ENCODE results near the gene NR4A3. TPM values are rescaled to one million over a fixed set of nuclear protein-coding genes. Genes with fewer than 3 reads are reported as not detected.

Gene NR4A3
- total and polyA plus RNA-seq, 10 donors: 0.32 to 6.7 (median 2.2) TPM

DNA sequence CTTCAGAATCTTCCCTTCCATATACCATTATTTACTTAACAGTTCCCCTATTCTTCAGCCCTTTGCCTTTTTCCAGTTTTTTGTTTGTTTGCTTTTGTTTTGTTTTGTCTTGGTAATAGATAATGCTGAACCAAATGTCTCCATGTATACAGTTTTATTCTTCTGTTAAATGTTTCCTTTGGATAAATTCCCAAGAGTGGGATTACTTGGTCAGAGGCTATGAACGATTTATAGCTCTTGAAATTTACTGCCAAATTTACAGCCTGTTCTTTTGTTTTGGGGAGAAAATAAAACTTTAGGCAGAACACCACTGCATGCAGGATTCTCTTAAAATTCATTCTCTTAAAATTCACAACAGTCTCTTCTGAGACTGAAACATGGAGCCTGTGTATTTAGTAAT lies 38.6 kb downstream of the NR4A3 start:
- Histone ChIP-seq H3K4me3 (no peak overlapping the region), H3K36me3 (no peaks in the 10 kb centered on the region), H3K27ac (no peak overlapping the region), H3K27me3 (replicated peaks in 1 of 7) (no peaks in the 10 kb centered on the region), H3K4me1 (no peaks in the 10 kb centered on the region), H3K9me3 (no peaks in the 10 kb centered on the region)
- 65 to 92% (median 81%) methylated on average over 1 of the region's 1 CpG for WGBS, 5 donors
- intact Hi-C loops (cut with DNase I; ENCODE audit: low total_unique reads): no loop called here
- no peak for TF ChIP-seq POLR2AphosphoS5 (IDR thresholded peaks at IDR 0.05)
- no peak for DNase-seq

DNA sequence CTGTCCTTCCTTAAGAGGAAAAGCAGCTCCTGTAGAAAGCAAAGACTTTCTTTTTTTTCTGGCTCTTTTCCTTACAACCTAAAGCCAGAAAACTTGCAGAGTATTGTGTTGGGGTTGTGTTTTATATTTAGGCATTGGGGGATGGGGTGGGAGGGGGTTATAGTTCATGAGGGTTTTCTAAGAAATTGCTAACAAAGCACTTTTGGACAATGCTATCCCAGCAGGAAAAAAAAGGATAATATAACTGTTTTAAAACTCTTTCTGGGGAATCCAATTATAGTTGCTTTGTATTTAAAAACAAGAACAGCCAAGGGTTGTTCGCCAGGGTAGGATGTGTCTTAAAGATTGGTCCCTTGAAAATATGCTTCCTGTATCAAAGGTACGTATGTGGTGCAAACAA lies 42.3 kb downstream of the NR4A3 start:
- Histone ChIP-seq H3K27me3 (replicated peaks in 1 of 7) (no peaks in the 10 kb centered on the region), H3K36me3 (no peaks in the 10 kb centered on the region), H3K27ac (no peak overlapping the region), H3K4me3 (no peak overlapping the region), H3K9me3 (no peaks in the 10 kb centered on the region), H3K4me1 (no peaks in the 10 kb centered on the region)
- intact Hi-C loops (cut with DNase I; ENCODE audit: low total_unique reads): no loop called here
- DNase-seq: no peak
- WGBS, 5 donors: 62 to 81% (median 74%) methylated on average over 2 of the region's 2 CpGs
- TF ChIP-seq, protein P1, sequence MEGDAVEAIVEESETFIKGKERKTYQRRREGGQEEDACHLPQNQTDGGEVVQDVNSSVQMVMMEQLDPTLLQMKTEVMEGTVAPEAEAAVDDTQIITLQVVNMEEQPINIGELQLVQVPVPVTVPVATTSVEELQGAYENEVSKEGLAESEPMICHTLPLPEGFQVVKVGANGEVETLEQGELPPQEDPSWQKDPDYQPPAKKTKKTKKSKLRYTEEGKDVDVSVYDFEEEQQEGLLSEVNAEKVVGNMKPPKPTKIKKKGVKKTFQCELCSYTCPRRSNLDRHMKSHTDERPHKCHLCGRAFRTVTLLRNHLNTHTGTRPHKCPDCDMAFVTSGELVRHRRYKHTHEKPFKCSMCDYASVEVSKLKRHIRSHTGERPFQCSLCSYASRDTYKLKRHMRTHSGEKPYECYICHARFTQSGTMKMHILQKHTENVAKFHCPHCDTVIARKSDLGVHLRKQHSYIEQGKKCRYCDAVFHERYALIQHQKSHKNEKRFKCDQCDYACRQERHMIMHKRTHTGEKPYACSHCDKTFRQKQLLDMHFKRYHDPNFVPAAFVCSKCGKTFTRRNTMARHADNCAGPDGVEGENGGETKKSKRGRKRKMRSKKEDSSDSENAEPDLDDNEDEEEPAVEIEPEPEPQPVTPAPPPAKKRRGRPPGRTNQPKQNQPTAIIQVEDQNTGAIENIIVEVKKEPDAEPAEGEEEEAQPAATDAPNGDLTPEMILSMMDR (IDR thresholded peaks at IDR 0.05 in 8 of 11, conservative IDR thresholded peaks at IDR 0.05 in 3 of 11): no peak
- TF ChIP-seq POLR2A (IDR thresholded peaks at IDR 0.05) (no peak), POLR2AphosphoS5 (IDR thresholded peaks at IDR 0.05) (no peak)

DNA sequence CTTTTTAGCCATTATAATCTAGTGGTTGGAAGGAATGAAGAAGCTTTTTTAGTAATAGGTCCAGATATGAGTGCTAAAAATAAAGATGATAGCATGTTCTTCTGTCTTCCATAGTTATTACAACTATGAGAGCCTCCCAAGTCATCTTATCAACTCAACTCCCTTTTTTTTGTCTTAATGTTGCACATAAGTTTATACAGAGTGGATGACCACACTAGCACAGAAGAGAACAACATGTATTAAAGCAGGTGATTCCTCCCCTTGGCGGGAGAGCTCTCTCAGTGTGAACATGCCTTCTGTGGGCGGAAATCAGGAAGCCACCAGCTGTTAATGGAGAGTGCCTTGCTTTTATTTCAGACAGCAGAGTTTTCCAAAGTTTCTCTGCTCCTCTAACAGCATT lies 44.7 kb downstream of the NR4A3 start:
- Histone ChIP-seq H3K9me3 (no peaks in the 10 kb centered on the region), H3K4me1 (no peaks in the 10 kb centered on the region), H3K27ac (no peak overlapping the region), H3K4me3 (no peak overlapping the region), H3K27me3 (replicated peaks in 1 of 7) (no peaks in the 10 kb centered on the region), H3K36me3 (no peaks in the 10 kb centered on the region)
- intact Hi-C loops (cut with DNase I; ENCODE audit: low total_unique reads): no loop called here
- DNase-seq: no peak
- WGBS, 5 donors: 52 to 60% (median 55%) methylated on average over 2 of the region's 2 CpGs
- TF ChIP-seq POLR2AphosphoS5 (IDR thresholded peaks at IDR 0.05) (no peak), POLR2A (IDR thresholded peaks at IDR 0.05) (no peak)
- TF ChIP-seq, protein P1 (IDR thresholded peaks at IDR 0.05 in 8 of 11, conservative IDR thresholded peaks at IDR 0.05 in 3 of 11): no peak

DNA sequence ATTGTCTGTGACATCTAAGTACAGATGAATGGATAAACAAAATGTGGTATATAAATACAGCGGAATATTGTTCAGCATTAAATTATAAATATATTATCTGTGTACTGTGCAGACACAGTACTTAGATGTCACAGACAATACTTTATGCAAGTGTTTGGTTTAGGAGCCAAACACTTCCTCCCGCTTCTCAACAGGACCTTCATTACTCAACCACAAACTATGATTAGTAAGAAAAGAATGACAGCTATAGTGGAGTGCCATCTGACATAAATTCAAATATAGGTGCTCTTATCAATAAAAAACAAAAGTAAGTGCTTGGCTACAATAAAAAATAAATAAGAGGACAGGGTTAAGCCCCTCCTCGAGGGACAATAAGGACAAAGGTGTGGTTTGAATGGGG lies 45.9 kb downstream of the NR4A3 start:
- TF ChIP-seq POLR2A (IDR thresholded peaks at IDR 0.05): no peak
- TF ChIP-seq, protein P1 (IDR thresholded peaks at IDR 0.05 in 8 of 11, conservative IDR thresholded peaks at IDR 0.05 in 3 of 11): no peak
- WGBS, 5 donors: 42 to 81% (median 54%) methylated on average over 3 of the region's 3 CpGs
- Histone ChIP-seq H3K27ac (no peak overlapping the region), H3K4me1 (no peaks in the 10 kb centered on the region), H3K27me3 (replicated peaks in 1 of 7) (no peaks in the 10 kb centered on the region), H3K36me3 (no peaks in the 10 kb centered on the region), H3K9me3 (no peaks in the 10 kb centered on the region), H3K4me3 (no peak overlapping the region)
- no peak for DNase-seq
- intact Hi-C loops (cut with DNase I; ENCODE audit: low total_unique reads): no loop called here

DNA sequence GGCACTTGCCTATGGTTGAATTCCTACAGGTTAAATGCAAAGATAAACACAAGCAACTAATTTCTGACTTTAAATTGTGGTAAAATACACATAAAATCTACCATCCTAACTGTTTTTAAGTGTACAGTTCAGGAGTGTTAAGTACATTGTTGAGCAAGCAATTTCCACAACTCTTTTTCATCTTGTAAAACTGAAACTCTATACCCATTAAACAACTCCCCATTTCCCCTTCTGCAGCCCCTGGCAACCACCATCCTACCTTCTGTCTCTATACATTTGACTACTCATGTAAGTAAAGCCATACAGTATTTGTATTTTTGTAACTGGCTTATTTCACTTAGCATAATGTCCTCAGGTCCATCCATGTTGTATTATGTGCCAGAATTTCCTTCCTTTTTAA lies 46.3 kb downstream of the NR4A3 start:
- no peaks in the 10 kb centered on the region for H3K4me1 ChIP-seq
- H3K27me3 ChIP-seq (replicated peaks in 1 of 7): no peaks in the 10 kb centered on the region
- no peak overlapping the region for H3K27ac ChIP-seq
- H3K9me3 ChIP-seq: no peaks in the 10 kb centered on the region
- TF ChIP-seq POLR2AphosphoS5 (IDR thresholded peaks at IDR 0.05) (no peak), POLR2A (IDR thresholded peaks at IDR 0.05) (no peak)
- TF ChIP-seq, protein P1 (IDR thresholded peaks at IDR 0.05 in 8 of 11, conservative IDR thresholded peaks at IDR 0.05 in 3 of 11): no peak
- no peak overlapping the region for H3K4me3 ChIP-seq
- H3K36me3 ChIP-seq: no peaks in the 10 kb centered on the region
- intact Hi-C loops (cut with DNase I; ENCODE audit: low total_unique reads): no loop called here
- no peak for DNase-seq
